ENCODE measurements around the gene SCYGR1. TPM values are rescaled to one million over a fixed set of nuclear protein-coding genes. Genes with fewer than 3 reads are reported as not detected.
A peak's percentile ranks its signal among the peaks of the same experiment; 100 is the strongest.

The SCYGR1 gene
- total RNA-seq, 2 experiments from 2014 or later: not detected

GRCh38 chr2:227368574-227368973 is 19.2 kb downstream of the SCYGR1 start:
- Histone ChIP-seq H3K27me3 (ENCODE audit: control insufficient read depth in 1 of 2, insufficient read depth in 2 of 2, low read length in 2 of 2) (no peaks in the 10 kb centered on the region), H3K4me1 (ENCODE audit: insufficient read depth, low read length) (no peaks in the 10 kb centered on the region), H3K4me3 (ENCODE audit: low read length) (no peak overlapping the region), H3K36me3 (ENCODE audit: insufficient read depth, low read length) (no peaks in the 10 kb centered on the region), H3K9me3 (ENCODE audit: control insufficient read depth in 1 of 2, insufficient read depth in 1 of 2, low read length in 2 of 2) (no peaks in the 10 kb centered on the region), H3K27ac (ENCODE audit: low read depth in 1 of 2, low read length in 2 of 2) (no peak overlapping the region)
- CTCF ChIA-PET: no interaction called here
- Mint-ChIP-seq H3K4me3 (no peak overlapping the region), H3K9me3 (no peaks in the 10 kb centered on the region), H3K36me3 (ENCODE audit: low read depth) (no peaks in the 10 kb centered on the region), H3K27ac (no peak overlapping the region), H3K27me3 (no peaks in the 10 kb centered on the region), H3K4me1 (ENCODE audit: low read depth) (no peaks in the 10 kb centered on the region)
- DNase-seq (peak in 2 of 14 experiments; percentile 10 to 17), ATAC-seq (ENCODE audit: poor library complexity) (no peak)
- intact Hi-C loops (cut with DNase I, micrococcal nuclease): loop anchor here in 1 of 2 experiments (10.0 kb wide), 1 partner anchor 396 kb away; no protein-coding TSS in a partner anchor
- TF ChIP-seq CTCF (IDR thresholded peaks at IDR 0.05): no peak
- POLR2A ChIA-PET: no interaction called here

GRCh38 chr2:227367427-227367795 is 20.3 kb downstream of the SCYGR1 start:
- ATAC-seq (ENCODE audit: poor library complexity) (no peak), DNase-seq (no peak)
- no peaks in the 10 kb centered on the region for H3K36me3 ChIP-seq (ENCODE audit: insufficient read depth, low read length)
- ChIA-PET CTCF (interaction anchor here (0.7 kb wide), 1 partner anchor 780 kb away, joined by 3 read pairs; no protein-coding TSS in a partner anchor), POLR2A (no interaction called here)
- Mint-ChIP-seq H3K27me3 (no peaks in the 10 kb centered on the region), H3K4me1 (ENCODE audit: low read depth) (no peaks in the 10 kb centered on the region), H3K36me3 (ENCODE audit: low read depth) (no peaks in the 10 kb centered on the region), H3K4me3 (no peak overlapping the region), H3K27ac (no peak overlapping the region), H3K9me3 (no peaks in the 10 kb centered on the region)
- intact Hi-C loops (cut with DNase I, micrococcal nuclease): loop anchor here in 1 of 2 experiments (10.0 kb wide), 1 partner anchor 397 kb away; no protein-coding TSS in a partner anchor
- no peak overlapping the region for H3K4me3 ChIP-seq (ENCODE audit: low read length)
- no peaks in the 10 kb centered on the region for H3K9me3 ChIP-seq (ENCODE audit: control insufficient read depth in 1 of 2, insufficient read depth in 1 of 2, low read length in 2 of 2)
- no peaks in the 10 kb centered on the region for H3K4me1 ChIP-seq (ENCODE audit: insufficient read depth, low read length)
- no peak overlapping the region for H3K27ac ChIP-seq (ENCODE audit: low read depth in 1 of 2, low read length in 2 of 2)
- no peaks in the 10 kb centered on the region for H3K27me3 ChIP-seq (ENCODE audit: control insufficient read depth in 1 of 2, insufficient read depth in 2 of 2, low read length in 2 of 2)
- TF ChIP-seq CTCF (IDR thresholded peaks at IDR 0.05): no peak

GRCh38 chr2:227366769-227367426 is 20.9 kb downstream of the SCYGR1 start:
- POLR2A ChIA-PET: no interaction called here
- H3K9me3 Mint-ChIP-seq: no peaks in the 10 kb centered on the region
- Histone ChIP-seq H3K9me3 (ENCODE audit: control insufficient read depth in 1 of 2, insufficient read depth in 1 of 2, low read length in 2 of 2) (no peaks in the 10 kb centered on the region), H3K27ac (ENCODE audit: low read depth in 1 of 2, low read length in 2 of 2) (no peak overlapping the region), H3K4me3 (ENCODE audit: low read length) (no peak overlapping the region), H3K4me1 (ENCODE audit: insufficient read depth, low read length) (no peaks in the 10 kb centered on the region), H3K27me3 (ENCODE audit: control insufficient read depth in 1 of 2, insufficient read depth in 2 of 2, low read length in 2 of 2) (no peaks in the 10 kb centered on the region), H3K36me3 (ENCODE audit: insufficient read depth, low read length) (no peaks in the 10 kb centered on the region)
- CTCF ChIA-PET: no interaction called here
- no peak for TF ChIP-seq CTCF (IDR thresholded peaks at IDR 0.05)
- H3K4me3 Mint-ChIP-seq: no peak overlapping the region
- no peak for ATAC-seq (ENCODE audit: poor library complexity)
- intact Hi-C loops (cut with DNase I, micrococcal nuclease): loop anchor here in 1 of 2 experiments (10.0 kb wide), 1 partner anchor 398 kb away; no protein-coding TSS in a partner anchor
- DNase-seq: peak in 2 of 14 experiments; percentile 12 to 13
- H3K27ac Mint-ChIP-seq: no peak overlapping the region
- H3K27me3 Mint-ChIP-seq: no peaks in the 10 kb centered on the region
- H3K36me3 Mint-ChIP-seq (ENCODE audit: low read depth): no peaks in the 10 kb centered on the region
- no peaks in the 10 kb centered on the region for H3K4me1 Mint-ChIP-seq (ENCODE audit: low read depth)

Data from CD4-positive, alpha-beta T cell (primary cell).